Mucosa of descending colon (tissue), 3 donors: ENCODE measurements around the gene OAS3. TPM values are rescaled to one million over a fixed set of nuclear protein-coding genes. Genes with fewer than 3 reads are reported as not detected.
A peak's percentile ranks its signal among the peaks of the same experiment; 100 is the strongest.
"Not testable (repeated sequence)": the region's sequence is repeated elsewhere in the genome, so short reads cannot be mapped to it uniquely, and the experiment has no call there.

Experiments
- ATAC-seq: fragments of 200-7000 bp; cut with Tn5 transposase; one replicate; pipeline ENCODE4 v1.9.1; 2020; ENCODE audit warnings: mild to moderate bottlenecking, moderate library complexity
- DNase-seq, 3 donors: peaks; one replicate each; pipeline ENCODE4 v3.0.0-alpha.2; 2020
- H3K36me3 ChIP-seq: fragments of 200-600 bp; one replicate; pipeline ENCODE4 v1.8.0; 2021; ENCODE audit warnings: low read depth, mild to moderate bottlenecking
- H3K4me1 ChIP-seq: fragments of 200-600 bp; one replicate; pipeline ENCODE4 v1.8.0; 2021; ENCODE audit warnings: low read depth, mild to moderate bottlenecking
- H3K4me3 ChIP-seq: fragments of 200-600 bp; one replicate; pipeline ENCODE4 v1.8.0; 2021; ENCODE audit warnings: mild to moderate bottlenecking
- H3K9me3 ChIP-seq: fragments of 200-600 bp; one replicate; pipeline ENCODE4 v1.8.0; 2021; ENCODE audit warnings: mild to moderate bottlenecking
- intact Hi-C, 2 donors: fragments of 100-400 bp; cut with DNase I in 1 of 2; cut with micrococcal nuclease in 1 of 2; formaldehyde crosslinking; loops; one replicate each; pipeline versions ENCODE4 v1.11.0 to v1.11.1; 2022; cut with DNase I, micrococcal nuclease
- total RNA-seq, 3 donors: library from RNA; stranded (reverse); fragmentation: NEBNext Ultra II Directional in 2 of 3; extraction: Animal tissue kit (Norgen Biotek cat#: 25700) in 2 of 3; gene quantifications; one replicate each; pipeline versions ENCODE4 v1.2.1 to v1.2.4, GENCODE V29; 2021 to 2023
- TF ChIP-seq, protein P1 (sequence below): fragments of 200-600 bp; IDR thresholded peaks from one replicate; pipeline ENCODE4 v1.8.0; 2022; ENCODE audit warnings: antibody characterized with exemption, mild to moderate bottlenecking
- donor health status: DM: no; HTN: no; CAD: no; lungs with moderate emphysema.
- donor health status: DM: no; HTN: no; CAD: no.
- donor health status: DM: no; HTN: yes; CAD: no.

The OAS3 gene
- total RNA-seq, 3 donors from 2014 or later, result 14.8 to 27.4 (median 22.3) TPM

GRCh38 chr12:112919121-112919520, 19.2 kb upstream of the OAS3 start:
- Histone ChIP-seq H3K36me3 (no peaks in the 10 kb centered on the region), H3K9me3 (no peaks in the 10 kb centered on the region), H3K4me3 (no peak overlapping the region), H3K4me1 (peaks cover 6% of the 10 kb centered on the region)
- DNase-seq (no peak), ATAC-seq (no peak)
- TF ChIP-seq, protein P1, sequence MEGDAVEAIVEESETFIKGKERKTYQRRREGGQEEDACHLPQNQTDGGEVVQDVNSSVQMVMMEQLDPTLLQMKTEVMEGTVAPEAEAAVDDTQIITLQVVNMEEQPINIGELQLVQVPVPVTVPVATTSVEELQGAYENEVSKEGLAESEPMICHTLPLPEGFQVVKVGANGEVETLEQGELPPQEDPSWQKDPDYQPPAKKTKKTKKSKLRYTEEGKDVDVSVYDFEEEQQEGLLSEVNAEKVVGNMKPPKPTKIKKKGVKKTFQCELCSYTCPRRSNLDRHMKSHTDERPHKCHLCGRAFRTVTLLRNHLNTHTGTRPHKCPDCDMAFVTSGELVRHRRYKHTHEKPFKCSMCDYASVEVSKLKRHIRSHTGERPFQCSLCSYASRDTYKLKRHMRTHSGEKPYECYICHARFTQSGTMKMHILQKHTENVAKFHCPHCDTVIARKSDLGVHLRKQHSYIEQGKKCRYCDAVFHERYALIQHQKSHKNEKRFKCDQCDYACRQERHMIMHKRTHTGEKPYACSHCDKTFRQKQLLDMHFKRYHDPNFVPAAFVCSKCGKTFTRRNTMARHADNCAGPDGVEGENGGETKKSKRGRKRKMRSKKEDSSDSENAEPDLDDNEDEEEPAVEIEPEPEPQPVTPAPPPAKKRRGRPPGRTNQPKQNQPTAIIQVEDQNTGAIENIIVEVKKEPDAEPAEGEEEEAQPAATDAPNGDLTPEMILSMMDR, result no peak
- intact Hi-C loops, result no loop called here

- Histone ChIP-seq H3K4me3 (no peak overlapping the region), H3K4me1 (peaks cover 9% of the 10 kb centered on the region), H3K36me3 (no peaks in the 10 kb centered on the region), H3K9me3 (no peaks in the 10 kb centered on the region)
- TF ChIP-seq, protein P1, result no peak
- peak in 1 of 3 donors; percentile 47 for DNase-seq
- peak; percentile 92 for ATAC-seq
- intact Hi-C loops, result no loop called here
These were observed 13.3 kb upstream of the OAS3 start for GRCh38 chr12:112924986-112925385.

GRCh38 chr12:112926416-112927033, 11.7 kb upstream of the OAS3 start:
- H3K9me3 ChIP-seq, H3K36me3 ChIP-seq, H3K4me3 ChIP-seq, H3K4me1 ChIP-seq, ATAC-seq, intact Hi-C loops: not testable (repeated sequence)
- peak in 1 of 3 donors; percentile 23 for DNase-seq

GRCh38 chr12:112927475-112927874, 10.8 kb upstream of the OAS3 start:
- Histone ChIP-seq H3K4me1 (peaks cover 9% of the 10 kb centered on the region), H3K4me3 (no peak overlapping the region), H3K36me3 (no peaks in the 10 kb centered on the region), H3K9me3 (no peaks in the 10 kb centered on the region)
- ATAC-seq, result no peak
- intact Hi-C loops, result no loop called here
- TF ChIP-seq, protein P1, result no peak
- DNase-seq, result no peak

DNA sequence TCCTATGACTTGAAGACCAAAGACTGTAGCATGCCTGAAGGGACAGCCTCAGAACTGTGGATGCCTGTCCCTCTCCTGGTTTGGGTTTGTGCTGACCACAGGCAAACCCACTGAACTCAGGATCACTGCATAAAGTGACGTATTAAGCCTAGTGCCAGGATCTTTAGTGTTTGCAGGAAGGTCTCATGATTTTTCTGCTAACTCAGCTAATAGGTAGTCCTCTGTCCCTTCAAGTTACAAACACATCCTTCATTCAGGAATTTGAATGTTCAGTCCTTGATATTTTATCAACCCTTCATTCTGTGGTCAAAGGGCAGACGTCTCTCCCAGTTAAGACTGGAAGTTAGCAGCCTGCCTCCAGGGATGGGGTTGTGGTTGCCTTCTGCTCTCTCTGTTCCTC, 10.3 kb upstream of the OAS3 start:
- DNase-seq, result no peak
- intact Hi-C loops, result no loop called here
- H3K4me3 ChIP-seq, result no peak overlapping the region
- H3K4me1 ChIP-seq, result peaks cover 9% of the 10 kb centered on the region
- H3K9me3 ChIP-seq, result no peaks in the 10 kb centered on the region
- H3K36me3 ChIP-seq, result no peaks in the 10 kb centered on the region
- TF ChIP-seq, protein P1, result no peak
- no peak for ATAC-seq

GRCh38 chr12:112928978-112929377, 9.3 kb upstream of the OAS3 start:
- intact Hi-C loops, result no loop called here
- TF ChIP-seq, protein P1, result no peak

More at GRCh38 chr12:112928978-112929377, 9.3 kb upstream of the OAS3 start:
- H3K4me3 ChIP-seq, result no peak overlapping the region
- peaks cover 9% of the 10 kb centered on the region for H3K4me1 ChIP-seq
- H3K36me3 ChIP-seq, result no peaks in the 10 kb centered on the region
- DNase-seq (no peak), ATAC-seq (no peak)
- H3K9me3 ChIP-seq, result no peaks in the 10 kb centered on the region
